ENCODE measurements around the gene PTPRN2. TPM values are rescaled to one million over a fixed set of nuclear protein-coding genes. Genes with fewer than 3 reads are reported as not detected.
A peak's percentile ranks its signal among the peaks of the same experiment; 100 is the strongest.
"Not testable (repeated sequence)": the region's sequence is repeated elsewhere in the genome, so short reads cannot be mapped to it uniquely, and the experiment has no call there.

Gene PTPRN2
- total RNA-seq = under 1 TPM; 0.46 to 0.51 TPM

- ATAC-seq = peak; percentile 87
- intact Hi-C loops (cut with DNase I, micrococcal nuclease) = loop anchor here in 1 of 2 experiments (1.0 to 2.0 kb wide), 3 partner anchors 69 to 389 kb away; partner anchors contain the start of gene NCAPG2
These were observed at the start of gene PTPRN2 for GRCh38 chr7:158587162-158588084. Gene PTPRN2, minus strand, starts transcription at chr7:158587823.

GRCh38 chr7:158633055-158633956 is 45.7 kb upstream of the PTPRN2 start:
- no peaks in the 10 kb centered on the region for H3K27me3 Mint-ChIP-seq
- peak; percentile 21 for DNase-seq
- ChIA-PET CTCF (interaction anchor here (0.7 to 1.1 kb wide), 2 partner anchors 22 to 586 kb away, joined by 3 to 4 read pairs; no protein-coding TSS in a partner anchor), POLR2A (no interaction called here)
- peak; percentile 81 for ATAC-seq
- intact Hi-C loops (cut with DNase I, micrococcal nuclease) = no loop called here
- H3K4me1 Mint-ChIP-seq = no peaks in the 10 kb centered on the region
- peaks cover 46% of the 10 kb centered on the region for H3K36me3 Mint-ChIP-seq (ENCODE audit: low read depth)
- H3K27ac Mint-ChIP-seq = no peak overlapping the region
- no peaks in the 10 kb centered on the region for H3K9me3 Mint-ChIP-seq (ENCODE audit: low read depth)
- H3K4me3 Mint-ChIP-seq = no peak overlapping the region

More at GRCh38 chr7:158587162-158588084, at the start of gene PTPRN2:
- ChIA-PET POLR2A (no interaction called here), CTCF (no interaction called here)
- Mint-ChIP-seq H3K27ac (no peak within 1 kb of the TSS), H3K9me3 (ENCODE audit: low read depth) (no peaks in the 10 kb centered on the region), H3K36me3 (ENCODE audit: low read depth) (no peaks in the 10 kb centered on the region), H3K4me3 (peak within 1 kb of the TSS; percentile 38), H3K4me1 (peaks cover 4% of the 10 kb centered on the region), H3K27me3 (peaks cover 44% of the 10 kb centered on the region)
- peak; percentile 83 for DNase-seq

GRCh38 chr7:158631574-158632195 is 44.1 kb upstream of the PTPRN2 start:
- H3K4me3 Mint-ChIP-seq = no peak overlapping the region
- intact Hi-C loops (cut with DNase I, micrococcal nuclease) = no loop called here
- ATAC-seq (no peak), DNase-seq (no peak)
- no peaks in the 10 kb centered on the region for H3K27me3 Mint-ChIP-seq
- CTCF ChIA-PET = no interaction called here
- no peaks in the 10 kb centered on the region for H3K9me3 Mint-ChIP-seq (ENCODE audit: low read depth)
- H3K4me1 Mint-ChIP-seq = no peaks in the 10 kb centered on the region
- no peak overlapping the region for H3K27ac Mint-ChIP-seq
- H3K36me3 Mint-ChIP-seq (ENCODE audit: low read depth) = peaks cover 45% of the 10 kb centered on the region
- POLR2A ChIA-PET = no interaction called here

- ATAC-seq; H3K27ac Mint-ChIP-seq; DNase-seq; H3K27me3 Mint-ChIP-seq; POLR2A ChIA-PET; H3K9me3 Mint-ChIP-seq (ENCODE audit: low read depth); CTCF ChIA-PET; intact Hi-C loops (cut with DNase I, micrococcal nuclease); H3K4me1 Mint-ChIP-seq; H3K4me3 Mint-ChIP-seq: not testable (repeated sequence)
- H3K36me3 Mint-ChIP-seq (ENCODE audit: low read depth) = peaks cover 43% of the 10 kb centered on the region
These were observed 38.7 kb upstream of the PTPRN2 start for GRCh38 chr7:158626289-158626688.

- Mint-ChIP-seq H3K9me3 (ENCODE audit: low read depth) (no peaks in the 10 kb centered on the region), H3K36me3 (ENCODE audit: low read depth) (peaks cover 29% of the 10 kb centered on the region), H3K27me3 (no peaks in the 10 kb centered on the region), H3K27ac (no peak overlapping the region), H3K4me1 (no peaks in the 10 kb centered on the region), H3K4me3 (no peak overlapping the region)
- ATAC-seq (no peak), DNase-seq (no peak)
- CTCF ChIA-PET = no interaction called here
- POLR2A ChIA-PET = no interaction called here
- intact Hi-C loops (cut with DNase I, micrococcal nuclease) = no loop called here
These were observed 35.6 kb upstream of the PTPRN2 start for GRCh38 chr7:158623241-158623640.

- CTCF ChIA-PET = no interaction called here
- Mint-ChIP-seq H3K36me3 (ENCODE audit: low read depth) (peaks cover 21% of the 10 kb centered on the region), H3K4me3 (no peak overlapping the region), H3K4me1 (no peaks in the 10 kb centered on the region), H3K27ac (no peak overlapping the region), H3K27me3 (no peaks in the 10 kb centered on the region), H3K9me3 (ENCODE audit: low read depth) (no peaks in the 10 kb centered on the region)
- DNase-seq = no peak
- ATAC-seq = no peak
- intact Hi-C loops (cut with DNase I, micrococcal nuclease) = no loop called here
- POLR2A ChIA-PET = no interaction called here
These were observed 33.3 kb upstream of the PTPRN2 start for GRCh38 chr7:158620839-158621441.

GRCh38 chr7:158620418-158620817 is 32.8 kb upstream of the PTPRN2 start:
- POLR2A ChIA-PET = no interaction called here
- no peak overlapping the region for H3K4me3 Mint-ChIP-seq
- H3K4me1 Mint-ChIP-seq = no peaks in the 10 kb centered on the region
- no peaks in the 10 kb centered on the region for H3K27me3 Mint-ChIP-seq
- H3K36me3 Mint-ChIP-seq (ENCODE audit: low read depth) = peaks cover 20% of the 10 kb centered on the region
- DNase-seq = no peak
- no peak overlapping the region for H3K27ac Mint-ChIP-seq
- no peak for ATAC-seq
- H3K9me3 Mint-ChIP-seq (ENCODE audit: low read depth) = no peaks in the 10 kb centered on the region
- intact Hi-C loops (cut with DNase I, micrococcal nuclease) = no loop called here
- CTCF ChIA-PET = no interaction called here

GRCh38 chr7:158618745-158619140 is 31.1 kb upstream of the PTPRN2 start:
- ATAC-seq (no peak), DNase-seq (no peak)
- POLR2A ChIA-PET = no interaction called here
- H3K9me3 Mint-ChIP-seq (ENCODE audit: low read depth) = no peaks in the 10 kb centered on the region
- H3K27me3 Mint-ChIP-seq = no peaks in the 10 kb centered on the region
- H3K27ac Mint-ChIP-seq = no peak overlapping the region
- no peak overlapping the region for H3K4me3 Mint-ChIP-seq
- CTCF ChIA-PET = interaction anchor here (1.1 kb wide), 1 partner anchor 10 kb away, joined by 3 read pairs; no protein-coding TSS in a partner anchor
- intact Hi-C loops (cut with DNase I, micrococcal nuclease) = no loop called here
- no peaks in the 10 kb centered on the region for H3K4me1 Mint-ChIP-seq
- peaks cover 16% of the 10 kb centered on the region for H3K36me3 Mint-ChIP-seq (ENCODE audit: low read depth)

- ChIA-PET CTCF (interaction anchor here (0.6 to 1.1 kb wide), 4 partner anchors 9 to 250 kb away, joined by 3 to 4 read pairs (median 4); no protein-coding TSS in a partner anchor), POLR2A (no interaction called here)
- Mint-ChIP-seq H3K9me3 (ENCODE audit: low read depth) (no peaks in the 10 kb centered on the region), H3K36me3 (ENCODE audit: low read depth) (peaks cover 15% of the 10 kb centered on the region), H3K27ac (no peak overlapping the region), H3K4me1 (peaks cover 10% of the 10 kb centered on the region), H3K4me3 (no peak overlapping the region), H3K27me3 (no peaks in the 10 kb centered on the region)
- no peak for ATAC-seq
- DNase-seq = no peak
- intact Hi-C loops (cut with DNase I, micrococcal nuclease) = no loop called here
These were observed 30.1 kb upstream of the PTPRN2 start for GRCh38 chr7:158617737-158618128.

- POLR2A ChIA-PET = no interaction called here
- no peak for ATAC-seq
These were observed 28.4 kb upstream of the PTPRN2 start for GRCh38 chr7:158616050-158616449.

GRCh38 chr7:158614700-158615099 is 27.1 kb upstream of the PTPRN2 start:
- ATAC-seq (peak; percentile 28), DNase-seq (no peak)
- ChIA-PET POLR2A (interaction anchor here (0.5 kb wide), 1 partner anchor 16 kb away, joined by 5 read pairs; no protein-coding TSS in a partner anchor), CTCF (interaction anchor here (0.7 kb wide), 1 partner anchor 235 kb away, joined by 3 read pairs; no protein-coding TSS in a partner anchor)
- Mint-ChIP-seq H3K4me1 (peaks cover 19% of the 10 kb centered on the region), H3K9me3 (ENCODE audit: low read depth) (no peaks in the 10 kb centered on the region), H3K36me3 (ENCODE audit: low read depth) (peaks cover 23% of the 10 kb centered on the region), H3K4me3 (no peak overlapping the region), H3K27ac (no peak overlapping the region), H3K27me3 (no peaks in the 10 kb centered on the region)
- intact Hi-C loops (cut with DNase I, micrococcal nuclease) = no loop called here

More at GRCh38 chr7:158616050-158616449, 28.4 kb upstream of the PTPRN2 start:
- Mint-ChIP-seq H3K9me3 (ENCODE audit: low read depth) (no peaks in the 10 kb centered on the region), H3K4me1 (peaks cover 19% of the 10 kb centered on the region), H3K4me3 (no peak overlapping the region), H3K27ac (no peak overlapping the region), H3K27me3 (no peaks in the 10 kb centered on the region), H3K36me3 (ENCODE audit: low read depth) (peaks cover 18% of the 10 kb centered on the region)
- intact Hi-C loops (cut with DNase I, micrococcal nuclease) = no loop called here
- no peak for DNase-seq
- CTCF ChIA-PET = interaction anchor here (0.6 kb wide), 1 partner anchor 471 kb away, joined by 3 read pairs; no protein-coding TSS in a partner anchor
